HepG2 (cell line): ENCODE results near the gene NEK11. TPM values are rescaled to one million over a fixed set of nuclear protein-coding genes. Genes with fewer than 3 reads are reported as not detected.

Experiments
- IRF1 ChIP-seq: sonication (generic); formaldehyde crosslinking; IDR thresholded peaks from 2 replicates; pipeline ENCODE4 v1.4.0; 2020; ENCODE audit warnings: low read depth, mild to moderate bottlenecking, missing genetic modification reagents
- NFE2L1 ChIP-seq: sonication (generic); formaldehyde crosslinking; IDR thresholded peaks from 2 replicates; pipeline ENCODE4 v1.4.0; 2020; ENCODE audit warnings: missing genetic modification reagents, mild to moderate bottlenecking, borderline replicate concordance
- NFKB2 ChIP-seq: sonication (generic); formaldehyde crosslinking; IDR thresholded peaks from 2 replicates; pipeline ENCODE4 v1.4.0; 2020; ENCODE audit warnings: missing genetic modification reagents, borderline replicate concordance
- SMAD9 ChIP-seq: sonication (generic); formaldehyde crosslinking; IDR thresholded peaks from 2 replicates; pipeline ENCODE4 v1.5.1; 2020; ENCODE audit warnings: mild to moderate bottlenecking, missing genetic modification reagents
- TCF7 ChIP-seq: sonication (generic); IDR thresholded peaks from 2 replicates; pipeline ENCODE4 v1.6.1; 2016; ENCODE audit warnings: antibody characterized with exemption, low read depth
- ZKSCAN8 ChIP-seq: IDR thresholded peaks from 2 replicates; pipeline ENCODE4 v1.6.1; 2016; ENCODE audit warnings: borderline replicate concordance, missing genetic modification reagents, missing compliant biosample characterization
- ZNF773 ChIP-seq: sonication (generic); formaldehyde crosslinking; IDR thresholded peaks from 2 replicates; pipeline ENCODE4 v1.4.0; 2020; ENCODE audit warnings: missing genetic modification reagents, borderline replicate concordance
- polyA plus RNA-seq, 8 experiments: library from polyadenylated mRNA; depleted of rRNA in 3 of 8; stranded (reverse) in 7 of 8; unstranded in 1 of 8; fragments of >200 nt; fragmentation: Illumina TruSeq in 4 of 8; extraction: Trizol in 4 of 8; gene quantifications; 2 replicates each; pipeline versions ENCODE4 v1.2.1 to v1.2.3, GENCODE V29; 2011 to 2016; ENCODE audit warnings: low read depth in 4 of 8, missing spikeins in 1 of 8, mixed read lengths in 1 of 8; ENCODE audit not compliant: insufficient read depth in 1 of 8
- total RNA-seq, 5 experiments: library from RNA; depleted of rRNA; stranded (reverse); fragments of >200 nt; fragmentation: Illumina TruSeq; extraction: Trizol; gene quantifications; 2 replicates each; pipeline ENCODE4 v1.2.3, GENCODE V29; 2016; ENCODE audit warnings: low read depth in 1 of 5
- TF ChIP-seq, protein P1 (sequence below): sonication (generic); formaldehyde crosslinking; IDR thresholded peaks from one replicate; pipeline ENCODE4 v1.5.1; 2020; ENCODE audit warnings: mild to moderate bottlenecking, missing genetic modification reagents; ENCODE audit errors: not compliant biosample characterization
- TF ChIP-seq, protein P2 (sequence below), 2 experiments: IDR thresholded peaks; 2 replicates each; pipeline ENCODE4 v1.6.1; 2011 to 2012; ENCODE audit warnings: low read length in 2 of 2, borderline replicate concordance in 1 of 2, low read depth in 1 of 2, mild to moderate bottlenecking in 1 of 2, moderate library complexity in 1 of 2
- TF ChIP-seq, protein P3 (sequence below): sonication (generic); formaldehyde crosslinking; IDR thresholded peaks from 2 replicates; pipeline ENCODE4 v1.8.1; 2023; ENCODE audit warnings: mild to moderate bottlenecking, missing genetic modification reagents

Gene NEK11
- total and polyA plus RNA-seq, 2 of the 13 experiments (the other 11 are each of a cell fraction or from before 2014, with no cell fraction given) = 0.95 to 2.2 TPM

DNA sequence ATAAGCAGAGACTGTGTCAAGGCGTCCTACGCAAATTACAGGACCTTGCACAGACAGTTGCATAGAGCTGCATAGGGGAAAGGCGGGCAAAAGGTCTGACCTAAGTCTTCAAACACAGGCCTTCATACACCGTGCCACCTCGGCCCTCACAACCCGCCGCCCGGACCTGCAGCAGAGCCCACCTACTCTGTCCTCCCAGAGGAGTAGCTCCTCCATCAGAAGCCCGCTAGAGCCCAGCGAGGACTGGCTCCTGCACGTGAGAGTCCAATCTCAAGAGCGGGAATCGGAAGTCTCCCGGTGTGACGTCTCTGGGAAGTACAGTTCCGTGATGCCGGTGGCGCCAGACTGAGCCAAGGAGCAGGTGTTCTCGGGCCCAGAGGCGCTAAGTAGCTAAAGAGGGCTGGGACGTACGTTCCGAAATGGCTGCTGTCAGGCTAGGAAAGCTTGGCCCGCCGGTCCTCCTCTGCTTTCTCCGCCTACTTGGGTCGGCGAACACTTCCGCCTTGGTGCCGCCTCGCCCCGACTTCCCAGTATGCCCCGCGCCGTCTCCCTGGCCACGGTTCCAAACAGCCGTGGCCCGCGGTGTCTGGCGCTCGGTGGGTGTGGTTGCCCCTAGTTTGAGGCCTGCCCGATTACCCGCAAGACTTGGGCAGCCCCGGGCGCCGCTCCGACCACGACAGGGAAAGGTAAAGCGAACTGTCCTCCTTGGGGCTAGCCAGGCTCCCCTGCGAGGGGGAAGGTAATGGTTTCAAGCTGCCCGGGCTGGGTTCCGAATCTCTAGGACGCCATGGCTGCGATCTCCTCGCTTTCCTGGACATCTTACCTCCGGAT is at the start of gene NEK11, which contains the start of gene ASTE1 (continued):
- TF ChIP-seq, protein P1, sequence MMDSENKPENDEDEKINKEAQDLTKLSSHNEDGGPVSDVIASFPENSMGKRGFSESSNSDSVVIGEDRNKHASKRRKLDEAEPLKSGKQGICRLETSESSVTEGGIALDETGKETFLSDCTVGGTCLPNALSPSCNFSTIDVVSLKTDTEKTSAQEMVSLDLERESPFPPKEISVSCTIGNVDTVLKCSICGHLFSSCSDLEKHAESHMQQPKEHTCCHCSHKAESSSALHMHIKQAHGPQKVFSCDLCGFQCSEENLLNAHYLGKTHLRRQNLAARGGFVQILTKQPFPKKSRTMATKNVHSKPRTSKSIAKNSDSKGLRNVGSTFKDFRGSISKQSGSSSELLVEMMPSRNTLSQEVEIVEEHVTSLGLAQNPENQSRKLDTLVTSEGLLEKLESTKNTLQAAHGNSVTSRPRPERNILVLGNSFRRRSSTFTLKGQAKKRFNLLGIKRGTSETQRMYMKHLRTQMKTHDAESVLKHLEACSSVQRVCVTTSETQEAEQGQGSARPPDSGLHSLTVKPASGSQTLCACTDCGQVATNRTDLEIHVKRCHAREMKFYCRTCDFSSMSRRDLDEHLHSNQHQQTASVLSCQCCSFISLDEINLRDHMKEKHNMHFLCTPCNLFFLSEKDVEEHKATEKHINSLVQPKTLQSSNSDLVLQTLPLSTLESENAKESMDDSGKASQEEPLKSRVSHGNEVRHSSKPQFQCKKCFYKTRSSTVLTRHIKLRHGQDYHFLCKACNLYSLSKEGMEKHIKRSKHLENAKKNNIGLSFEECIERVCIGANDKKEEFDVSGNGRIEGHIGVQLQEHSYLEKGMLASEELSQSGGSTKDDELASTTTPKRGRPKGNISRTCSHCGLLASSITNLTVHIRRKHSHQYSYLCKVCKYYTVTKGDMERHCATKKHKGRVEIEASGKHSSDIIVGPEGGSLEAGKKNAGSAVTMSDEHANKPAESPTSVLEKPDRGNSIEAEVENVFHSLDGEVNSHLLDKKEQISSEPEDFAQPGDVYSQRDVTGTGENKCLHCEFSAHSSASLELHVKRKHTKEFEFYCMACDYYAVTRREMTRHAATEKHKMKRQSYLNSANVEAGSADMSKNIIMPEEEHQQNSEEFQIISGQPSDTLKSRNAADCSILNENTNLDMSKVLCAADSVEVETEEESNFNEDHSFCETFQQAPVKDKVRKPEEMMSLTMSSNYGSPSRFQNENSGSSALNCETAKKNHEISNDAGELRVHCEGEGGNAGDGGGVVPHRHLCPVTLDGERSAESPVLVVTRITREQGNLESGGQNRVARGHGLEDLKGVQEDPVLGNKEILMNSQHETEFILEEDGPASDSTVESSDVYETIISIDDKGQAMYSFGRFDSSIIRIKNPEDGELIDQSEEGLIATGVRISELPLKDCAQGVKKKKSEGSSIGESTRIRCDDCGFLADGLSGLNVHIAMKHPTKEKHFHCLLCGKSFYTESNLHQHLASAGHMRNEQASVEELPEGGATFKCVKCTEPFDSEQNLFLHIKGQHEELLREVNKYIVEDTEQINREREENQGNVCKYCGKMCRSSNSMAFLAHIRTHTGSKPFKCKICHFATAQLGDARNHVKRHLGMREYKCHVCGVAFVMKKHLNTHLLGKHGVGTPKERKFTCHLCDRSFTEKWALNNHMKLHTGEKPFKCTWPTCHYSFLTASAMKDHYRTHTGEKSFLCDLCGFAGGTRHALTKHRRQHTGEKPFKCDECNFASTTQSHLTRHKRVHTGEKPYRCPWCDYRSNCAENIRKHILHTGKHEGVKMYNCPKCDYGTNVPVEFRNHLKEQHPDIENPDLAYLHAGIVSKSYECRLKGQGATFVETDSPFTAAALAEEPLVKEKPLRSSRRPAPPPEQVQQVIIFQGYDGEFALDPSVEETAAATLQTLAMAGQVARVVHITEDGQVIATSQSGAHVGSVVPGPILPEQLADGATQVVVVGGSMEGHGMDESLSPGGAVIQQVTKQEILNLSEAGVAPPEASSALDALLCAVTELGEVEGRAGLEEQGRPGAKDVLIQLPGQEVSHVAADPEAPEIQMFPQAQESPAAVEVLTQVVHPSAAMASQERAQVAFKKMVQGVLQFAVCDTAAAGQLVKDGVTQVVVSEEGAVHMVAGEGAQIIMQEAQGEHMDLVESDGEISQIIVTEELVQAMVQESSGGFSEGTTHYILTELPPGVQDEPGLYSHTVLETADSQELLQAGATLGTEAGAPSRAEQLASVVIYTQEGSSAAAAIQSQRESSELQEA (CRISPR knock-in tag) = no peak
- TF ChIP-seq SMAD9 (CRISPR knock-in tag) (no peak), NFKB2 (CRISPR knock-in tag) (peak; percentile 83; the same call in 1 of the 2 replicates), IRF1 (CRISPR knock-in tag) (no peak), ZNF773 (no peak), TCF7 (no peak), NFE2L1 (CRISPR knock-in tag) (0 out of 2 replicates have a peak, but pooled peaks have one; percentile 38), ZKSCAN8 (CRISPR knock-in tag) (no peak)
- TF ChIP-seq, protein P2, sequence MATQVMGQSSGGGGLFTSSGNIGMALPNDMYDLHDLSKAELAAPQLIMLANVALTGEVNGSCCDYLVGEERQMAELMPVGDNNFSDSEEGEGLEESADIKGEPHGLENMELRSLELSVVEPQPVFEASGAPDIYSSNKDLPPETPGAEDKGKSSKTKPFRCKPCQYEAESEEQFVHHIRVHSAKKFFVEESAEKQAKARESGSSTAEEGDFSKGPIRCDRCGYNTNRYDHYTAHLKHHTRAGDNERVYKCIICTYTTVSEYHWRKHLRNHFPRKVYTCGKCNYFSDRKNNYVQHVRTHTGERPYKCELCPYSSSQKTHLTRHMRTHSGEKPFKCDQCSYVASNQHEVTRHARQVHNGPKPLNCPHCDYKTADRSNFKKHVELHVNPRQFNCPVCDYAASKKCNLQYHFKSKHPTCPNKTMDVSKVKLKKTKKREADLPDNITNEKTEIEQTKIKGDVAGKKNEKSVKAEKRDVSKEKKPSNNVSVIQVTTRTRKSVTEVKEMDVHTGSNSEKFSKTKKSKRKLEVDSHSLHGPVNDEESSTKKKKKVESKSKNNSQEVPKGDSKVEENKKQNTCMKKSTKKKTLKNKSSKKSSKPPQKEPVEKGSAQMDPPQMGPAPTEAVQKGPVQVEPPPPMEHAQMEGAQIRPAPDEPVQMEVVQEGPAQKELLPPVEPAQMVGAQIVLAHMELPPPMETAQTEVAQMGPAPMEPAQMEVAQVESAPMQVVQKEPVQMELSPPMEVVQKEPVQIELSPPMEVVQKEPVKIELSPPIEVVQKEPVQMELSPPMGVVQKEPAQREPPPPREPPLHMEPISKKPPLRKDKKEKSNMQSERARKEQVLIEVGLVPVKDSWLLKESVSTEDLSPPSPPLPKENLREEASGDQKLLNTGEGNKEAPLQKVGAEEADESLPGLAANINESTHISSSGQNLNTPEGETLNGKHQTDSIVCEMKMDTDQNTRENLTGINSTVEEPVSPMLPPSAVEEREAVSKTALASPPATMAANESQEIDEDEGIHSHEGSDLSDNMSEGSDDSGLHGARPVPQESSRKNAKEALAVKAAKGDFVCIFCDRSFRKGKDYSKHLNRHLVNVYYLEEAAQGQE (IDR thresholded peaks at IDR 0.05; ENCODE audit: borderline replicate concordance in 1 of 2, low read depth in 1 of 2, low read length in 2 of 2) = no peak
- TF ChIP-seq, protein P3, sequence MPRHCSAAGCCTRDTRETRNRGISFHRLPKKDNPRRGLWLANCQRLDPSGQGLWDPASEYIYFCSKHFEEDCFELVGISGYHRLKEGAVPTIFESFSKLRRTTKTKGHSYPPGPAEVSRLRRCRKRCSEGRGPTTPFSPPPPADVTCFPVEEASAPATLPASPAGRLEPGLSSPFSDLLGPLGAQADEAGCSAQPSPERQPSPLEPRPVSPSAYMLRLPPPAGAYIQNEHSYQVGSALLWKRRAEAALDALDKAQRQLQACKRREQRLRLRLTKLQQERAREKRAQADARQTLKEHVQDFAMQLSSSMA = peak; percentile 69; the same call in 1 of the 2 replicates
